Astrocyte (in vitro differentiated cells and primary cell): ENCODE measurements around the gene DSTN. TPM values are rescaled to one million over a fixed set of nuclear protein-coding genes. Genes with fewer than 3 reads are reported as not detected.

ENCODE experiments used
- DNase-seq: peaks from one replicate; pipeline ENCODE4 v3.0.0-alpha.2; 2010; ENCODE audit warnings: low read depth
- FAIRE-seq: peaks from 2 replicates; lab custom pipeline; 2011; peaks lifted over from hg19 to GRCh38; lab: Jason Lieb, UNC
- H2AFZ ChIP-seq: 2 replicates; pipeline ENCODE4 v1.6.0; 2012; ENCODE audit warnings: low read depth, low read length, inconsistent platforms
- H3K27ac ChIP-seq: 2 replicates; pipeline ENCODE4 v1.5.1; 2011; ENCODE audit warnings: low read depth, low read length, inconsistent platforms
- H3K27me3 ChIP-seq: 2 replicates; pipeline ENCODE4 v1.6.0; 2011; ENCODE audit warnings: low read length, inconsistent platforms; ENCODE audit not compliant: insufficient read depth
- H3K36me3 ChIP-seq: 2 replicates; pipeline ENCODE4 v1.5.1; 2011; ENCODE audit warnings: low read length, inconsistent platforms; ENCODE audit not compliant: insufficient read depth
- H3K4me1 ChIP-seq: 2 replicates; pipeline ENCODE4 v1.5.1; 2011; ENCODE audit warnings: low read length, inconsistent platforms; ENCODE audit not compliant: insufficient read depth
- H3K4me2 ChIP-seq: 2 replicates; pipeline ENCODE4 v1.6.0; 2012; ENCODE audit warnings: low read length, inconsistent platforms
- H3K4me3 ChIP-seq: 2 replicates; pipeline ENCODE4 v1.5.1; 2011; ENCODE audit warnings: low read depth, mild to moderate bottlenecking, low read length, inconsistent platforms; ENCODE audit not compliant: insufficient read depth
- H3K79me2 ChIP-seq: 2 replicates; pipeline ENCODE4 v1.6.0; 2012; ENCODE audit warnings: mild to moderate bottlenecking, low read length, inconsistent platforms; ENCODE audit not compliant: insufficient read depth
- H3K9ac ChIP-seq: 2 replicates; pipeline ENCODE4 v1.6.0; 2012; ENCODE audit warnings: mild to moderate bottlenecking, low read length, inconsistent platforms
- H3K9me3 ChIP-seq: 2 replicates; pipeline ENCODE4 v1.5.1; 2012; ENCODE audit warnings: low read depth, mild to moderate bottlenecking, low read length, inconsistent platforms; ENCODE audit not compliant: insufficient read depth
- H4K20me1 ChIP-seq: 2 replicates; pipeline ENCODE4 v1.6.0; 2012; ENCODE audit warnings: low read length, inconsistent platforms; ENCODE audit not compliant: insufficient read depth
- H3K27ac Mint-ChIP-seq: one replicate; pipeline ENCODE4 v1.8.0; 2021; ENCODE audit warnings: mild to moderate bottlenecking, mixed read lengths; ENCODE audit not compliant: unreplicated experiment
- H3K27me3 Mint-ChIP-seq: one replicate; pipeline ENCODE4 v1.8.0; 2021; ENCODE audit warnings: low read depth, mixed read lengths; ENCODE audit not compliant: unreplicated experiment
- H3K36me3 Mint-ChIP-seq: one replicate; pipeline ENCODE4 v1.8.0; 2021; ENCODE audit warnings: low read depth, mixed read lengths; ENCODE audit not compliant: unreplicated experiment
- H3K4me1 Mint-ChIP-seq: one replicate; pipeline ENCODE4 v1.8.0; 2021; ENCODE audit warnings: low read depth, mixed read lengths; ENCODE audit not compliant: unreplicated experiment
- H3K4me3 Mint-ChIP-seq: one replicate; pipeline ENCODE4 v1.8.0; 2021; ENCODE audit warnings: mild to moderate bottlenecking, moderate library complexity, mixed read lengths; ENCODE audit not compliant: unreplicated experiment
- H3K9me3 Mint-ChIP-seq: one replicate; pipeline ENCODE4 v1.8.0; 2021; ENCODE audit warnings: mild to moderate bottlenecking, mixed read lengths; ENCODE audit not compliant: unreplicated experiment
- CTCF ChIP-seq: IDR thresholded peaks from 2 replicates; pipeline ENCODE4 v1.5.1; 2011; ENCODE audit warnings: low read depth, mild to moderate bottlenecking, inconsistent platforms, low read length, moderate library complexity; ENCODE audit not compliant: insufficient read depth
- EZH2 ChIP-seq: IDR thresholded peaks from 2 replicates; pipeline ENCODE4 v1.6.1; 2012; ENCODE audit warnings: mild to moderate bottlenecking, low read length, inconsistent platforms; ENCODE audit not compliant: insufficient read depth
- total RNA-seq: library from RNA; stranded (reverse); gene quantifications from 2 replicates; pipeline ENCODE4 v1.2.1, GENCODE V29; 2021

DSTN gene
- total RNA-seq, 1 donor from 2014 or later = 552 TPM

- H3K27ac ChIP-seq = no peak overlapping the region
- H4K20me1 ChIP-seq = peaks cover 99% of the 10 kb centered on the region
- FAIRE-seq = no peak
- Mint-ChIP-seq H3K27ac (no peak overlapping the region), H3K36me3 (peaks cover 28% of the 10 kb centered on the region), H3K4me1 (peaks cover 4% of the 10 kb centered on the region), H3K27me3 (no peaks in the 10 kb centered on the region), H3K4me3 (no peak overlapping the region), H3K9me3 (no peaks in the 10 kb centered on the region)
- no peaks in the 10 kb centered on the region for H3K9me3 ChIP-seq
- H3K4me3 ChIP-seq = no peak overlapping the region
- no peak overlapping the region for H3K9ac ChIP-seq
- no peak overlapping the region for H3K4me2 ChIP-seq
- H3K36me3 ChIP-seq = peaks cover 47% of the 10 kb centered on the region
- DNase-seq = no peak
- H3K27me3 ChIP-seq = no peaks in the 10 kb centered on the region
- no peak overlapping the region for H2AFZ ChIP-seq
- H3K4me1 ChIP-seq = no peaks in the 10 kb centered on the region
- H3K79me2 ChIP-seq = peaks cover 87% of the 10 kb centered on the region
- no peak for TF ChIP-seq EZH2
- no peak for TF ChIP-seq CTCF
Measured at GRCh38 chr20:17630806-17631195, 60.9 kb downstream of the DSTN start.

- Mint-ChIP-seq H3K36me3 (peaks cover 33% of the 10 kb centered on the region), H3K4me3 (no peak overlapping the region), H3K27ac (no peak overlapping the region), H3K4me1 (peaks cover 8% of the 10 kb centered on the region), H3K9me3 (no peaks in the 10 kb centered on the region), H3K27me3 (no peaks in the 10 kb centered on the region)
- Histone ChIP-seq H3K27me3 (no peaks in the 10 kb centered on the region), H4K20me1 (peaks cover 100% of the 10 kb centered on the region), H3K79me2 (peaks cover 87% of the 10 kb centered on the region), H3K4me2 (no peak overlapping the region), H3K36me3 (peaks cover 49% of the 10 kb centered on the region), H3K27ac (no peak overlapping the region), H3K4me1 (no peaks in the 10 kb centered on the region), H3K9ac (no peak overlapping the region), H3K4me3 (no peak overlapping the region), H2AFZ (no peak overlapping the region), H3K9me3 (no peaks in the 10 kb centered on the region)
- no peak for TF ChIP-seq CTCF
- no peak for TF ChIP-seq EZH2
- no peak for FAIRE-seq
- DNase-seq = no peak
Measured at GRCh38 chr20:17631576-17632319, 61.9 kb downstream of the DSTN start.

- no peaks in the 10 kb centered on the region for H3K4me1 ChIP-seq
- Mint-ChIP-seq H3K9me3 (no peaks in the 10 kb centered on the region), H3K36me3 (peaks cover 25% of the 10 kb centered on the region), H3K27me3 (no peaks in the 10 kb centered on the region), H3K27ac (no peak overlapping the region), H3K4me1 (peaks cover 8% of the 10 kb centered on the region), H3K4me3 (no peak overlapping the region)
- peaks cover 100% of the 10 kb centered on the region for H4K20me1 ChIP-seq
- no peak overlapping the region for H3K27ac ChIP-seq
- H3K9me3 ChIP-seq = no peaks in the 10 kb centered on the region
- peaks cover 89% of the 10 kb centered on the region for H3K79me2 ChIP-seq
- no peak for TF ChIP-seq CTCF
- TF ChIP-seq EZH2 = no peak
- FAIRE-seq (no peak), DNase-seq (no peak)
- no peak overlapping the region for H3K4me2 ChIP-seq
- H3K9ac ChIP-seq = no peak overlapping the region
- no peak overlapping the region for H3K4me3 ChIP-seq
- H2AFZ ChIP-seq = no peak overlapping the region
- peaks cover 52% of the 10 kb centered on the region for H3K36me3 ChIP-seq
- H3K27me3 ChIP-seq = no peaks in the 10 kb centered on the region
Measured at GRCh38 chr20:17633221-17633849, 63.5 kb downstream of the DSTN start.
